Hematopoietic multipotent progenitor cell treated with erythropoietin and hydrocortisone succinate and interleukin-3 and kit ligand, for 8 days (in vitro differentiated cells): Measurements from ENCODE around the gene LYL1.
"Not testable (repeated sequence)": the region's sequence is repeated elsewhere in the genome, so short reads cannot be mapped to it uniquely, and the experiment has no call there.

ENCODE experiments used
- DNase-seq: peaks from one replicate; pipeline ENCODE4 v3.0.0-alpha.2; 2015

Gene LYL1

GRCh38 chr19:13102666-13103580, at the start of gene LYL1:
Gene LYL1 (minus strand): TSS chr19:13102858. CDS start chr19:13101171, 1,687 bp downstream.
- peak; percentile 98 for DNase-seq

DNA sequence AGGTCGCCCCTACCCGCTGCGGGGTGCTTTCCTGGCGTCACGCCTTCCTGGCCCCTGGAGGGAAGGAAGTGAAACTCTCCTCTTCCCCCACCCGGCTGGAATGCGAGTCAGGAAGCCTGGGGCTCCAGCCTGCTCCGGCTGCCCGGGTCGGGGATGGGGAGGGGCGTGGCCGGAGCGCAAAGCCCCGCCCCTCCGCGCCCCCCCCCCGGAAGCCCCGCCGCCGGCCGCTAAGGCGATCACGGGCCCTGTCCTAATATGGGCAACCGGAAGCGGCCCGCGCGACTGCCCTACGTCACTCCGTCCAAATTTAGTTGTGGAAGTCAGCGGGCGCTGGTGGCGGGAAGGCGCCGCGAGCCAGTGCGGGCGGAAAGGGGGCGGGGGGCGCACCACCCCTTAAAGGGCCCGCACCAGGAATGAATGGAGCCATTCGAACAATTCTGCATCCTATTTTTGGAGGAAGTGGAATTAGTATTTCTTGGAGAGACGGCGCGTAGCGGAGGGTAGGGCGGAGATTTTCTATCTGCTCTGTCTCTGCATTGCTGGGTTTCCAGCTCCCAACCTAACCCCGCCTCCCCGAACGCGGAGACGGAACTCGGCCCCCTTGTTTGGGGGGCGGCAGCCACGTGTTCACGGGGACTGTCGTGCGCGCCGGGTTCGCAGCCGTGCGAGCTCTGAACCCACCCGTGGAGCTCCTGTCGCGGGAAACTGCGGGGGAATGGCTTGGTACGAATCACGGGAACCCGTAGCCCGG, 49.1 kb upstream of the LYL1 start:
- peak; percentile 96 for DNase-seq

DNA sequence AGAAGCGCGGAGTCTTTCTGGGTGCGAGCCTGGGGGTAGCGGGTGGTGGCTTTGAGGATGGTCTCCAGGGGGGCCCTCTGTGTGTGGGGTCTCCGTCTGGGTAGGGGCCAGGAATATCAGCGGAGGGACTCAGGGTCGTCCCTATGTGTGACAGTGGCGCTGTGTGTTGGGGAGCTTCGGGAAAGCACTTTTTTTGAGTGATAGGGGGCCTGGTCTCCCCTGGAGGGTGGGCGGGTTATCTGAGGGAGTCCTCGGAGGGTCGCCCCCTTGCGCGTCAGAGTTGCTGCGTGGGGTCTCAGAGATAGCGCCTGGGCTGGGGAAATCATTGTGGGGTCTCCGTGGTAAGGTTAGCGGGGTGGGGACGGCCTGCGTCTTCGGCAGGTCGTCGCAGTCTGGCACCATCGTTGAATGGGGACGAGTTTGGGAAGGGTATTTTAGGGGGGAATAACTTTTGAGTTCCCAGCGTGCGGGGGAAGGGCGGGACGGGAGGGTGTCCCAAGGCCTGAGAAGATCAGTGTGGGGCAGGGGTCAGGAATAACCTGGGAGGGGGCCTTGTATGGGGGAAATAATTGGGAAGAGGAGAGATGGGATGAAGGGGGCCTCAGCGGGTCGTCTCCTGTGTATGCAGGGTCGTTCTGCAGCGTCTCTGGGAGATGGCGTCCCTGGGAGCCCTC, 48.4 kb upstream of the LYL1 start:
- peak; percentile 27 for DNase-seq

- DNase-seq, result peak; percentile 94
These were observed 47.7 kb upstream of the LYL1 start, which contains the start of the genes IER2 and STX10 for GRCh38 chr19:13150187-13150930. Gene IER2 (plus strand): TSS chr19:13150411. CDS start chr19:13153187, 2,776 bp downstream. Gene STX10 (minus strand): TSS chr19:13150375. CDS start chr19:13150173, 202 bp downstream.

- DNase-seq, result peak; percentile 46
These were observed 47.0 kb upstream of the LYL1 start for GRCh38 chr19:13149628-13150186.

DNA sequence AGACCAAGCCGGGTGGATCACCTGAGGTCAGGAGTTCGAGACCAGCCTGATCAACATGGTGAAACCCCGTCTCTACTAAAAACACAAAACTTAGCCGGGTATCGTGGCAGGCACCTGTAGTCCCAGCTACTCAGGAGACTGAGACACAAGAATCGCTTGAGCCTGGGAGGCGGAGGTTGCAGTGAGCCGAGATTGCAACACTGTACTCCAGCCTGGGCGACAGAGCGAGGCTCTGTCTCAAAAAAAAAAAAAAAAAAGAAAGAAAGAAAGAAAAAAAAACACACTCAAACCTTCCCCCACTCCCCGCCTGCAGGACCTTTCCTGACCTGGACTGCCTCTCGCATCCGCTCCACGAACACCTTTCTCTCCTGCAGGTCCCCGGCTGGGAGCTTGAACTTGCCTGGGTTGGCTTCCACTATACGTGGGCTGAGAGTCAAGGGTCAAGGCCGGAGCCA, 46.5 kb upstream of the LYL1 start:
- DNase-seq, result not testable (repeated sequence)

- DNase-seq, result peak; percentile 70
These were observed 44.3 kb upstream of the LYL1 start for GRCh38 chr19:13146763-13147563.

DNA sequence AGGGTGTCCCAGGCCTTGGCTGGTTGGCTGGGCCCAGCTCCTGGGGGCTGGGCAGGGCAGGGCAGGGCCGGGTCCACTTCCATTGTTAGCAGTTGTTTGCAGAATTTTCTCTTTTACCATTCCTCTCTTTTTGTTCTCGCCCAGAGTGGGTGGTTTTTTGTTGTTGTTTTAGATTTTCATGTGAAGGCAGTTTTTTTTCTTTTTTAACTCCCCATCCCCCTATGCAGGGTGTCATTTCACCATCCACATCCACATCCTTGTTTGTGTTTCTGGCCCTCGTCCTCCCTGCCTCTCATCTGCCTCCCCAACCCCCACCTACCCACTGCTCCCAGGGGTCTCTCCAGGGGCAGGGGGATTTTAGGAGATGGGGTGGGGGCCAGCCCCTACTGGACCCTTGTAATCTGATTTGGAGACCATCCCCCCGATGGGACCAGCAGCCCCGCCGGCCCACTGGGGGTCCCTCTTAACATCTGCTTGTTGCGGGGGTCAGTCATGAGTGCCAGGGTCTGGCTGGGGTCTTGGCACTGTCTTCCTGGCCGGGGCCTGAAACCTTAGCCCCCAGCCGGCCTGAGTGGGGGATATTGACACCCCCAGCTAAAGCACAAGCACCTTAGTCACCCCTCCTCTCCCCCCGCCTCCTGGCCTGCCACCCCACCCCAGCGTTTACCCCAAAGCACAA, 37.1 kb upstream of the LYL1 start:
- no peak for DNase-seq

DNA sequence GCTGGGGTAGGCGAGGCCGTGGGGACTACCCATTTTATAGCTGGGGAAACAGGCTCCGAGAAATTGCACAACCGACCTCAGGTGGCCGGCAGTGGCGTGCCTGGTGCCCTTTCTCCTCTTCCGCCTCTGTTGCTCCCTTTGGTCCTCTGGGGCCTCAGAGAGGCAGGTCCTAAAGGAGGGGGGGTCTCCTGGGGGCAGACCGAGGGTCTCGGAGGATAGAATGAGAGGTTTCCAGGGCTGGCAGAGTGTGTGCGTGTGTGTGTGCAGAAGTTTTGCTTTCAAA, 36.2 kb upstream of the LYL1 start:
- DNase-seq, result no peak

- no peak for DNase-seq
These were observed 35.7 kb upstream of the LYL1 start for GRCh38 chr19:13138171-13138915.

DNA sequence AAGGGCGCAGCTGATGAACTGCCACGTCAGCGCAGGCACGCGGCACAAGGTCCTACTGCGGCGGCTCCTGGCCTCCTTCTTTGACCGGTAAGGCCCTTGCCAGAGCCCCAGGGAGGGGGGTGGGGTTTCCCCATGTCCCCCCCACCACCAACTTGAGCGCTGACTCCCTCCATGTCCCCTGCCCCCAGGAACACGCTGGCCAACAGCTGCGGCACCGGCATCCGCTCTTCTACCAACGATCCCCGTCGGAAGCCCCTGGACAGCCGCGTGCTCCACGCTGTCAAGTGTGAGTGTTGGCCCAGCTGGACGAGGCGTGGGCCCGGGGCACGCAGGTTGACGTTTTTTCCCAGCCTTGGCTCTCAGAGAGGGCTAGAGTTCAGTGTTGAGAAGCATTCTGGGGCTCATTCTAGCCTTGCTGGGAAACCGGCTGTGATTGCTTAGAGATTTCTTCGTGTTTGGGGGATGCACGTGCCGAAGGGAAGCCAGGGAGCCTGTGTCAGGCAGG, 34.7 kb upstream of the LYL1 start:
- DNase-seq, result no peak

DNA sequence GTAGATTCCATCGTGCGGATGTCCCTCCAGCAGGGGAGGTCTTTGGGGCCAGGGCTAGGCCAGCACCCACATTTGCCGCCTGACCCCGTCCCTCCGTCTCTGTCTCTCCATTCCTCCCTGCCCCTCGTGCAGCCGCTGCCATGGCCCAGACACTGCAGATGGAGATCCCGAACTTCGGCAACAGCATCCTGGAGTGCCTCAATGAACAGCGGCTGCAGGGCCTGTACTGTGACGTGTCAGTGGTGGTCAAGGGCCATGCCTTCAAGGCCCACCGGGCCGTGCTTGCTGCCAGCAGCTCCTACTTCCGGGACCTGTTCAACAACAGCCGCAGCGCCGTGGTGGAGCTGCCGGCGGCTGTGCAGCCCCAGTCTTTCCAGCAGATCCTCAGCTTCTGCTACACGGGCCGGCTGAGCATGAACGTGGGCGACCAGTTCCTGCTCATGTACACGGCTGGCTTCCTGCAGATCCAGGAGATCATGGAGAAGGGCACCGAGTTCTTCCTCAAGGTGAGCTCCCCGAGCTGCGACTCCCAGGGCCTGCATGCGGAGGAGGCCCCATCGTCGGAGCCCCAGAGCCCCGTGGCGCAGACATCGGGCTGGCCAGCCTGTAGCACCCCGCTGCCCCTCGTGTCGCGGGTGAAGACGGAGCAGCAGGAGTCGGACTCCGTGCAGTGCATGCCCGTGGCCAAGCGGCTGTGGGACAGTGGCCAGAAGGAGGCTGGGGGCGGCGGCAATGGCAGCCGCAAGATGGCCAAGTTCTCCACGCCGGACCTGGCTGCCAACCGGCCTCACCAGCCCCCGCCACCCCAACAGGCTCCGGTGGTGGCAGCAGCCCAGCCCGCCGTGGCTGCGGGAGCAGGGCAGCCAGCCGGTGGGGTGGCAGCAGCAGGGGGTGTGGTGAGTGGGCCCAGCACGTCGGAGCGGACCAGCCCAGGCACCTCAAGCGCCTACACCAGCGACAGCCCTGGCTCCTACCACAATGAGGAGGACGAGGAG, 32.7 kb upstream of the LYL1 start:
- no peak for DNase-seq

DNA sequence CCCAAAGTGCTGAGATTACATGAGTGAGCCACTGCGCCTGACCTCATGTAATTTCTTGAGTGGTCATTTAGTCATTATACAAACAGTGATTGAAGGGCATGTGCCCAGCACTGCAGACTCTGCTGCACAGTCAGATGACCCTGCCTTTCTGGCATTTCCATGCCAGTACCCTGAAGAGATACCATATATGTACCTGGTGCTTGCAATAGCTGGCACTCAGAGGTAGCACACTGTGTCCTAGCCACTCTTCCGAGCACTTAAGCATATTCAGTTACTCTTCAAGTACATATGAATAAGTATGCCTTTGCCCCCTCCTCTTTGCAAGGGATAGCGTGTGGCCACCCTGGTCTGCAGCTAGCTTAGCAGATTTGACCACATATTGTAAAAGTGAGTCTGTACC, 32.0 kb upstream of the LYL1 start:
- DNase-seq, result no peak

GRCh38 chr19:13133241-13133870, 30.7 kb upstream of the LYL1 start:
- no peak for DNase-seq

DNA sequence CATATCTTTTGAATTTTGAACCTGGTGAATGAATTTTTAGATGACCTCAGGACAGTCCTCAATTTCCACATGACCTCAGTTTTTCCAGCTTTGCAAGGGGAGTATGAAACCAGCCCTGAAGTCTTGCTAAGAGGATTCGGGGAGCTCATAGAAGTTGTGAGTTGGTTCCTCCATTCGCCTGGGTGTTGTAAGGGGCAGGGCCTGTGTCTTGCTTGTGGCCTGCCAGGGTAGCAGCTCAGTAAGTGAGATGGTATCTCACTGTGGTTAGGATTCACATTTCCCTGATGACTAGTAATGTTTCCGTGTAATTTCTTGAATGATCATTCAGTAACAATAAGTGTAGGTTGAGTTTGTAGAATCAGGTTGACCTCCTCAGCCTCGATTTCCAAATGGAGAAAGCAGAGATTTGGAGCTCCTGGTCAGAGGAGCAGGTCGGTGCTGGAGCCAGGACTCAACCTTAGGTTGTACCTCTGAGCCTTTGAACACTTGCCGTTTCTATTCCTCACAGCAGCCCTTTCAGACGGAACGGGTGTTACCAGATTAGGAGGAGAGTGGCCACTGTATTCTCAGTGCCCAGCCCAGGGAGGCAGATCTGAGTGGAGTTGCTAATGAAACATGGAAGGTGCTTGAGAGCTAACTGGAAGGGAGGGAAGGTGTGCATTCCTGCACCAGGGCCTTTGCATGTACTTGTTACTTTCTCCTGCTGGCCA, 30.0 kb upstream of the LYL1 start:
- peak; percentile 79 for DNase-seq

DNA sequence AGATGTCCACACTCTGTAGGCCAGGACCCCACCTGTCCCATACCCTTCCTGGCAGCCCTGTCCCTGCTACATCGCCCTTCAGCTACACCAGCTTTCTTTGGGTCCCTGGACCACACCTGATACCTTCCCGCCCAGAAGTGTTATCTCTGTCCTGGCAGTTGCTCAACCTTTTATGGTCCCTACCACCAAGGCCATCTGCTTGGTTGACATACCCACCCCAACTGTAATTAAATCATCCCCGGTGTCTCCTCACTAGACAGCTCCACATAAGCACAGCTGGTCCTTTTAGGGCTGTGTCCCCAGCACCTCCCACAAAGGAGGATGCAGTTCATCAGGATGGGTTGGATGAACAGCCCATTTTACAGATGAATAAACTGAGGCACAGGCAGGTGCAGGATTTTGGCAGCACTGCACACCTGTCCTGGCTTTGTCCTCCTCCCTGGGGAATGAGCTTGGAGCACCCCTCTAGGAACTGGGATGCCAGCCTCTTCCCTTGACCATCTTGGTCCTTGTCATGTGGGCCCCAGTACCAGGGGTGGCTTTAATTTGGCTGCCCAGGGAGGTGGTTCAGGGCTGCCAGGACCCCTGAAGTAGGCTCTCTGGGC, 28.3 kb upstream of the LYL1 start:
- DNase-seq, result no peak

DNA sequence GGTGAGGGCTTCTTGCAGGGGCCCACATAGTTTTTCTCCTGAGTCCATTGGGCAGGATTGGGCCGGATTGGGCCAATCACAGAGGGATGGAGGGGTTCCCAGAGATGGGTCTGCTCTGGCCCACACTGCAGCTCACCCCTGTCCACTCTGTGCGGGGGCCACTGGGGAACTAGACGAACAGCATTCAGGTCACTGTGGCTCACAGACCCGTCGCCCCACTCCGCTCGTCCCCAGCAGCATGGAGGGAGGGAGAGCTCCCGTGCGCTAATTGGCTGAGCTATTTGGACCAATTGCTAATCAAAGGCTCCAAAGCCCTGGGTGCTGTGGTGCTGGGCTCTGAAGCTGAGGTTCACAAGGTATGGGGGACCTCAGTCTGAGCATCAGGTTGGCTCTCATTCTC, 26.7 kb upstream of the LYL1 start:
- DNase-seq, result no peak
